NCI-H2227 (cell line): Measurements from ENCODE around the gene RTRAF.

ENCODE experiments used
- DNase-seq: peaks from one replicate; lab custom pipeline; 2025; ENCODE audit not compliant: unreplicated experiment; lab: John Stamatoyannopoulos, UW

The RTRAF gene

DNA sequence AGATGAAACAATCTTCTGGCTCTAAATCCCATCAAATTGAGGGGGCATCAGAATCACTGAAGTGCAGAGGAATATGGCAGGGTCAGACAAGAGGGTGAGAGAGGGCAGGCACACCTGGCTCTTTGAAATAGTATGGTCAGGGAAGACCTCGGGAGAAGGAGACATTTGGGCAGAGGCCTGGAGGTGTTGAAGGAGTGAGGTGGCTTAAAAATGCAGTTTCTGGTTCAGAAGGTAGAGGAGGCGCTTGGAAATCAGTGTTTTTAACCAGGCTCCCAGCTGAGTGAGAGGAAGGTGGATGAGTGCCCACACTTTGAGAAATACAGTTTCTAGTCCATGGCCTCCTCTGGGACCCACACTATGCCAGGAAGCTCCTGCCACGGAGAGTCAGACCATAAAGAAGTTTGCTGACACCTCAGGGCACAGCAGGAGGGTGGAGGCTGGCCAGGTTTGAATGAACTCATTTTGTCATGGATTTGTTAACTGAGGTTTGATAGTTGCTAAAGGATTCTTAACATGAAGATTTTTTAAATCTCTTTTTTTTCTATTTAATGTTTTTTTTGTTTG lies 59.4 kb downstream of the RTRAF start:
- no peak for DNase-seq

DNA sequence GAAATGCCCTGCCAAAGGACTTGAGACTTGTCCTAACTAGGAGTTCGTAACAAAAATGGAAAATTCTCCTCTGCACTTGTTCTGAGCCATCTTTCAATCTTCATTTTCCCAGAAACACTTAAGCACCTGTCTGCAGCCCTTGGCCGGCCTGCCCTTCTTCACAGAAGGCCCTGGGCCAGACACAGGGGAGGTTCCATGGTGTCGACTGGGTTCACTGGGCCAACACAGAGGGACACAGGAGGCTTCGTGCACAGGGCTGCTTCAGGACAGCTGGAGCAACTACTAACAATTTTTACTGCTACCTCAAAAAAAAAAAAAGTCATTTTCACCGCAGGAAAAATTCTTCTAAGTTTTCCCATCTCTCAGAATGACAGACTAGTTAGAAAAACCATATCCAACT lies 59.9 kb downstream of the RTRAF start:
- no peak for DNase-seq

DNA sequence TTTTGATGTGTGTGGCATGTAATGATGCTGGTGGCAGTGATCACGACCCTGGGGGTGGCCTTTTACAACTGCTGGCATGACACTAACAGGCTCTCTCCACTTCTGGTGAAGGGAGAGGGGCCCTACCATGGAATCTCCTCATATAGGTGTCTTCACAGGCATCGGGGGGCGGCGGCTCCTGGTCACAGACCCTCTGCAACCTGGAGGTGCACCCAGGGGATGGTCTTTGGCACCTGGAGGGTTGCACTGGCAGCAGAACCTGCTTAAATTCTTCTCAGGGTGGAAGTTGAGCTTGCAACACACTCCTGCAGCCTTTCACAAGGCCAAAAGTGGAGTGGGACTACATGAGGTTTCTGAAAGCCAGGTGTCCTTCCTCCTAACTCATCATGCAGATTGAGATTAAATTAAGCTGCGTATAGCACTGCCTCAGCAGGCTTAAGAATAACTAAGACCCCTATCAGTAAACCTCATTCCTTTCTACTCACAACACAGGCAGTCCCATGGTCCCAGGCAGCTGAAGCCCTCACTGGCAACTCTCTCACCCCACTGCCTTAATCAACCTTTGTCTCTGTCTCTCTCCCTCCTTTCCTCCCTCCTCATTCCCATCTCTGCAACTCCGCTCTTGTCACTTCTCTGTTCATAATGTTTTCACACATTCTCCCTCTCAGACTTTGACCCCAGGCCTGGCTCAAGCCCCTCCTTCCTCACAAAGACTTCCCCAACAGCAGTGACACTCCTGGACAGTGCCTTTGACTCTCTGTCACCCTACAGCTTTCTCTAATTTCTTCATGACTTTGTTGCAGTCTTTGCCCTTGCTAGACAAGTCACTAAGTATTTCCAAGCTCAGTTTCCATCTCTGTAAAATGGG lies 60.6 kb downstream of the RTRAF start:
- DNase-seq, result no peak

DNA sequence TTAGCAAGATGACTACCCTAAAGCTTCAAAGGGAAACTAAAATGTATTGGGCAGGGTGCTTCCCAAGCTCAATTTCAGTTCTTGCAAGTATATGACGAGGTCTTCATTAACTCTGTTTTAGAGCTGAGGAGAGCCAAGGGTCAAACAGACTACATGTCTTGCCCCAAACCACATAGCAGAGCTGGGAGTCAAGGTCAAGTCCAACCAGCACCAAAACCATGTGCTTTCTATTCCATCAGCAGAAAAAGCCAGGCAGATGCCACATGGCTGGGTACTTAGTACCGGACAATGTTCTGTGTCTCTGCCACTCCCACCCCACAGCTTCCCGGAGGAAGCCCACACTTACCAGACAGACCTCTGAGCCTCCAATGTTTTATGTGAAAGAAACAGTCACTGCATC lies 61.9 kb downstream of the RTRAF start:
- no peak for DNase-seq

DNA sequence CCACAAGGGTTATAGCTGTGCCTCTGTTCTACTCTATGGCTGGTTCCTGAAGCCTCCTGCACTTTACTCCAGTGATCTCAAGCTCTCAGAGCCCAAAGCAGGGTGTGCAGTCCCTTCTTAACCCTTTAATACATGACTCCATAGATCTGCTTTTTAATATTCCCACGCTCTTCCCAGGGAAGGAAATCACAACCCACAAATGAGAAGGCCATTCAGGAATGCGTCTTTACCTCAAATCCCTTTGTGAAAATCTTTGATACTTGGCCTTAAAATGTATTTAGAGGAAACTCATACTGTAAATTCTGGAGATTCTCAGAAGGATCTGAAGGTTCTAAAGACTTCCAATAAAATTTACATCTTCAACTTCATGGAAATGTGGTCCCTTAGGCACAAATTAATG lies 62.5 kb downstream of the RTRAF start:
- no peak for DNase-seq

DNA sequence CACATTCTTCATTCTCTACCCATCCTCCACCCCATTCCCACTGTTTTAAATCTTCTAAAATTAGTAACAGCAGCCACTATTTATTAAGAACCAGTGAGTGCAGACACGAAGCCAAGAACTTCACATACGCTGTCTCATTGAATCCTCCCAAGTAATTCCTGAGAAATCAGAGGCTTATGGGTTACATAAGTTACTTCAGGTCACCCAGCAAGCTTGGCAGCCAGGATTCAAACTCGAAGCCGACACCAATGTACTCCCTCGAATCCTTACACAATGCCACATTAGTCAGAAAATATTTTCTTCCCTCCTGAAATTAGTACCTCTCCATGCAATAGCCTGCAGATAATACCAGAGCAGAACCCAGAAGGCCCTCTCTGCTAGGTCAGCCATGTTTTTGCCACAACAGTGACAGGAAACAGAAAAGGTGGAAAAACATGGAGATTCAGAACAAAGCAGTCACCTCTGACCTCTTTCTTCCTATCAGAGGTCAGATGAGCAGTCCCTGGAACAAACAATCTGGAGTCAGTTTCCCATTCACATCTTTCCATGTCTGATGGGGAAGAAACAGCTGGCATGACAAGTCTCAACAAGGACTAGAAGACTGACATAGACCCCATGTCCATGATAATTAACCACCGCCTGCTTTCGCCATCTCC lies 63.1 kb downstream of the RTRAF start:
- DNase-seq, result no peak

DNA sequence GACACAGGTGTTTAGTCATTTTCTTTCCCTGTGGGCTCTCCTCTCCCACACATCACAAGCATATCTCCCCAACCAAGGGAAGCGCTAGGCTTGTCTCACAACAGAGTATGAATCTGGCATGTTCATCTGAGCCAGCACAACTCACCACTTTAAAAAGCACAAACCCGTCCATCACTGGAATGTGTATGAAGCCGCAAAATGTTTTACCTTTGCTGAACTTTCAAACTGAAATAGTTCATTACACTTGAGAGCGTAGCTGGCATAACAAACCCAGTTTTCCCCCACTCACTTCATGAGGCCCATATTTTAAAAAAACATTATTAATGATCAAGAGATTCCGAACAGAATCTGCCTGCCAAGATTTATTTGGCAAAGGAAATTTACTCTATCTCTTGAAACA lies 63.7 kb downstream of the RTRAF start:
- no peak for DNase-seq

DNA sequence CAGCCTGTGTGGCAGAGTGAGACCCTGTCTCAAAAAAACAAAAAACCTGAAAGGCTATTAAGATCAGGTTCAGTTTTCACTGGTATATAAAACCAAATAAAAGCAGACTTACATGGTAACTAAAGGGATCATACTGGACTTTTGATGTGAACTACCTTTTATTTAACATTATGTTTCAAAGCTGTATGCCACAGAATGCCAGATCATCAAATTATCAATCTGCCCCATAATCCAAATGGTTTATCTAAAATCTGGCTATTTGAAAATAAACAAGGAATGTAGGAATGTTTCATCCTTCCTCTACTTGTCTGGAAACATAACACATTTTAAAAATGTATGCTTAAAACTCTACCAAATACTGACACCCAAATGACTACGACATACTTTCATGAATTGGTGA lies 65.3 kb downstream of the RTRAF start:
- no peak for DNase-seq

DNA sequence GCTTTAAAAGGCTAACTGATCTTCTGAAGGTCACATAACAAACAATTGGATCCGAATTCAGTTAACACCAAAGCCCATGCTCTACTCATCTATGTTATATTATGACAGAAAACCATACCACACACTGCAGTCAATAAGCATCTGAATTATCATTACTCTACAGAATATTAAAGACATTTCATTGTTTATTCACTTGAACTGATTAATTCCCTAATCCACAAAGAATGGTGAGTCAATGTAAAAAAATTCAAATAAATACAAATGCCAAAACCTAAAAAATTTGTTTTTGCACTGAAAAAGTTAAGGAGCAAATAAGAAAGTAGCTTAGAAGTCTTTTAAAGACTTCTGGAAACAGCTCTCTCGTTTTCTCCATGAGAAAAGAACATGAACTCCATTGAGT lies 65.8 kb downstream of the RTRAF start:
- no peak for DNase-seq

DNA sequence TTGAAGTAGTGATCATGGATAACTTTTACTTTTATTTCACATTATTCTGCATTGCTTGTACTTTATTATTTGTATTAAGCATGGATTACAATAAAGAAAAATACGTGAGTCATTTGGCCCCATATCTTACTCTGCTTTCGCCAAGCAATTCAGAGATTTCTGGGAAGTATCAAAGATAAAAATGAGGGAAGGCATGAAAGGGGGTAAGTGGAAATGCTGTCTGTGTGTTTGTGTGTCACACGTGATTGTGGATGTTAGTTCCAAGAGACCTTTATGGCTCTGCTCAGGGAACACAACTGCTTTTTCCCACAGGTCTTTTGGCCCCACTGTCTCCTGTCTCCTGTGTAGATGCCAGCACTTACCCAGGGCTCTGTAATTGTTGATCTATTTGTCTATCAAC lies 69.0 kb downstream of the RTRAF start:
- no peak for DNase-seq

DNA sequence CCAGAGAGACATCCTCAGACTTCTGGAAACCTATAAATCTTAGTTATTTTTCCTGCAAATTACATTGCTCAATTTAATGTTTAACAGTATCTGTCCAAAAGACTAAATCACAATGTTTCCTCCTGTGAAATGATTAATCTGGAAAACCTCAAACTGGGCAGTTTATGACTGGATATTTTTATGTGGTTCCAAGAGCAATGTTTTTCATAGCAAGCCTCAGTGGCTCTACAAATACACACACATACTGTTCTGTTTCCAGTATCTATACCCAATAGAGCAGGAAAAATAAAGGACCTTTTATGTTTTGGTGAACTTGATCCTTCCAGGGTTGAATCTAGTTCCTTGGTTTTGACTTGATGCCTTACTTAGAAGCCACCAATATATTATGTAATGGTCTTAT lies 70.3 kb downstream of the RTRAF start:
- DNase-seq, result no peak

DNA sequence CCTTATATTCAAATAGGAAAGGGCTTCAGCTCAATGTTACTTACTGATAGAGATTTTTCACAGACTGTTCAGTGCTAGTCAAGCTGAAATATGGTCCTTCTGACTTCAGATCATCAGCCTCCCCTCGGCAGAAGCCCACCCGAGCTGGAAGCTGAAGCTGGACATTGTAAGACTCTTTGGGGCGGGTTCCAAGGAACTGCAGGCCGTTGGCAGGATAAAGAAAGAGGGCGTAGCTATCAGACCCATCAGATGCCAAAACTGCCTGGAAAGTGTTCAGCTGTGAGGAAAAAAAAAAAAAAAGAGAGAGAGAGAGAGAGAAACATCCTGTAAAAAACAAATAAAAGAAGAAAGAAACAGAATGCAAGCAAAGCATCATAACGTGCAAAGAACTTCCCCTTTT lies 70.7 kb downstream of the RTRAF start:
- no peak for DNase-seq
